Measurements from ENCODE around the gene LRCH4. TPM values are rescaled to one million over a fixed set of nuclear protein-coding genes. Genes with fewer than 3 reads are reported as not detected.

LRCH4 gene
- total RNA-seq, 1 donor from 2014 or later: 64.5 TPM

- TF ChIP-seq CTCF (conservative IDR thresholded peaks at IDR 0.05): no peak
- H3K9me3 Mint-ChIP-seq: no peaks in the 10 kb centered on the region
- no peaks in the 10 kb centered on the region for H3K36me3 Mint-ChIP-seq
- no peak overlapping the region for H3K27ac Mint-ChIP-seq
- peaks cover 7% of the 10 kb centered on the region for H3K4me1 Mint-ChIP-seq (ENCODE audit: unreplicated experiment)
- no peak for DNase-seq (ENCODE audit: extremely low spot score, unreplicated experiment)
- H3K27me3 Mint-ChIP-seq: no peaks in the 10 kb centered on the region
- H3K4me3 Mint-ChIP-seq: peak overlapping the region; percentile 65
Measured at GRCh38 chr7:100582041-100582579, 3.8 kb downstream of the LRCH4 start.

- TF ChIP-seq CTCF (conservative IDR thresholded peaks at IDR 0.05): no peak
- peaks cover 7% of the 10 kb centered on the region for H3K4me1 Mint-ChIP-seq (ENCODE audit: unreplicated experiment)
- no peak for DNase-seq (ENCODE audit: extremely low spot score, unreplicated experiment)
- H3K27me3 Mint-ChIP-seq: no peaks in the 10 kb centered on the region
- H3K9me3 Mint-ChIP-seq: no peaks in the 10 kb centered on the region
- H3K36me3 Mint-ChIP-seq: no peaks in the 10 kb centered on the region
- H3K4me3 Mint-ChIP-seq: no peak overlapping the region
- H3K27ac Mint-ChIP-seq: no peak overlapping the region
Measured at GRCh38 chr7:100580466-100581283, 5.3 kb downstream of the LRCH4 start.

GRCh38 chr7:100578246-100579183 lies 7.4 kb downstream of the LRCH4 start:
- Mint-ChIP-seq H3K4me1 (ENCODE audit: unreplicated experiment) (peaks cover 1% of the 10 kb centered on the region), H3K27ac (no peak overlapping the region), H3K36me3 (no peaks in the 10 kb centered on the region), H3K9me3 (no peaks in the 10 kb centered on the region), H3K27me3 (no peaks in the 10 kb centered on the region), H3K4me3 (no peak overlapping the region)
- no peak for TF ChIP-seq CTCF (conservative IDR thresholded peaks at IDR 0.05)
- no peak for DNase-seq (ENCODE audit: extremely low spot score, unreplicated experiment)

GRCh38 chr7:100577507-100577906 lies 8.4 kb downstream of the LRCH4 start:
- H3K27me3 Mint-ChIP-seq: no peaks in the 10 kb centered on the region
- H3K4me3 Mint-ChIP-seq: no peak overlapping the region
- peaks cover under 1% of the 10 kb centered on the region for H3K4me1 Mint-ChIP-seq (ENCODE audit: unreplicated experiment)
- no peak for DNase-seq (ENCODE audit: extremely low spot score, unreplicated experiment)
- H3K9me3 Mint-ChIP-seq: no peaks in the 10 kb centered on the region
- no peaks in the 10 kb centered on the region for H3K36me3 Mint-ChIP-seq
- H3K27ac Mint-ChIP-seq: no peak overlapping the region
- no peak for TF ChIP-seq CTCF (conservative IDR thresholded peaks at IDR 0.05)

- Mint-ChIP-seq H3K9me3 (no peaks in the 10 kb centered on the region), H3K27me3 (no peaks in the 10 kb centered on the region), H3K27ac (no peak overlapping the region), H3K4me1 (ENCODE audit: unreplicated experiment) (peaks cover 4% of the 10 kb centered on the region), H3K4me3 (no peak overlapping the region), H3K36me3 (no peaks in the 10 kb centered on the region)
- TF ChIP-seq CTCF (conservative IDR thresholded peaks at IDR 0.05): no peak
- DNase-seq (ENCODE audit: extremely low spot score, unreplicated experiment): no peak
Measured at GRCh38 chr7:100577103-100577502, 8.8 kb downstream of the LRCH4 start.
